Kidney epithelial cell (primary cell): ENCODE results near the gene SREK1. TPM values are rescaled to one million over a fixed set of nuclear protein-coding genes. Genes with fewer than 3 reads are reported as not detected.

Source experiments
- DNase-seq: peaks from one replicate; pipeline ENCODE4 v3.0.0-alpha.2; 2010; ENCODE audit warnings: low read depth
- H3K27me3 ChIP-seq: 2 replicates; pipeline ENCODE4 v1.6.0; 2011; ENCODE audit warnings: low read length; ENCODE audit not compliant: control insufficient read depth, insufficient read depth
- H3K36me3 ChIP-seq: 2 replicates; pipeline ENCODE4 v1.5.1; 2011; ENCODE audit warnings: low read length; ENCODE audit not compliant: control insufficient read depth, insufficient read depth
- H3K4me3 ChIP-seq: 2 replicates; pipeline ENCODE4 v1.5.1; 2011; ENCODE audit warnings: low read depth, mild to moderate bottlenecking, control low read depth, low read length
- CTCF ChIP-seq: IDR thresholded peaks from 2 replicates; pipeline ENCODE4 v1.5.1; 2011; ENCODE audit warnings: mild to moderate bottlenecking, moderate library complexity, low read length, control low read depth, inconsistent platforms; ENCODE audit not compliant: insufficient read depth, poor library complexity, severe bottlenecking
- total RNA-seq: library from RNA; depleted of rRNA; stranded (reverse); fragments of >200 nt; gene quantifications from 2 replicates; pipeline ENCODE4 v1.2.3, GENCODE V29; 2015

Gene SREK1
- 23.7 and 26.9 TPM in 2 replicates for total RNA-seq

GRCh38 chr5:66144074-66144833 lies at the start of gene SREK1:
Gene SREK1, plus strand, starts transcription at chr5:66144300. Its CDS starts 77 bp downstream, at chr5:66144377.
- H3K36me3 ChIP-seq = no peaks in the 10 kb centered on the region
- H3K4me3 ChIP-seq = peak within 1 kb of the TSS; percentile 92
- peak; percentile 61 for DNase-seq
- no peak for TF ChIP-seq CTCF
- H3K27me3 ChIP-seq = no peaks in the 10 kb centered on the region

GRCh38 chr5:66100851-66101250 lies 43.2 kb upstream of the SREK1 start:
- TF ChIP-seq CTCF = no peak
- Histone ChIP-seq H3K36me3 (no peaks in the 10 kb centered on the region), H3K27me3 (no peaks in the 10 kb centered on the region), H3K4me3 (no peak overlapping the region)
- DNase-seq = no peak

GRCh38 chr5:66113160-66113559 lies 30.9 kb upstream of the SREK1 start:
- no peak for TF ChIP-seq CTCF
- Histone ChIP-seq H3K36me3 (no peaks in the 10 kb centered on the region), H3K4me3 (no peak overlapping the region), H3K27me3 (no peaks in the 10 kb centered on the region)
- no peak for DNase-seq

- no peak overlapping the region for H3K4me3 ChIP-seq
- DNase-seq = no peak
- no peak for TF ChIP-seq CTCF
- no peaks in the 10 kb centered on the region for H3K36me3 ChIP-seq
- H3K27me3 ChIP-seq = no peaks in the 10 kb centered on the region
These were observed 25.8 kb upstream of the SREK1 start for GRCh38 chr5:66118304-66118703.

GRCh38 chr5:66122379-66123034 lies 21.6 kb upstream of the SREK1 start:
- TF ChIP-seq CTCF = no peak
- no peak overlapping the region for H3K4me3 ChIP-seq
- no peaks in the 10 kb centered on the region for H3K27me3 ChIP-seq
- no peak for DNase-seq
- H3K36me3 ChIP-seq = no peaks in the 10 kb centered on the region
